PC-3 (cell line): ENCODE data around the gene QRFPR. TPM values are rescaled to one million over a fixed set of nuclear protein-coding genes. Genes with fewer than 3 reads are reported as not detected.

Source experiments
- ATAC-seq: fragments of 200-7000 bp; cut with Tn5 transposase; 2 replicates; pipeline ENCODE4 v1.9.1; 2020; ENCODE audit warnings: mild to moderate bottlenecking, moderate library complexity
- BruUV-seq: library from RNA; stranded (reverse); fragments of 400-500 nt; replicated peaks from 2 replicates; lab custom pipeline; 2021; lab: Mats Ljungman, UMichigan
- CTCF ChIA-PET: fragments of 300-600 bp; sonication (Branson Sonifier 250); formaldehyde crosslinking; loops from one replicate; lab custom pipeline; 2022; ENCODE audit warnings: antibody characterized with exemption; lab: Charles Lee
- POLR2A ChIA-PET: fragments of 300-600 bp; sonication (Branson Sonifier 250); formaldehyde crosslinking; loops from one replicate; lab custom pipeline; 2022; ENCODE audit warnings: antibody characterized with exemption; ENCODE audit not compliant: unreplicated experiment; lab: Charles Lee
- DNase-seq: peaks from one replicate; pipeline ENCODE4 v3.0.0-alpha.2; 2015
- H2AFZ ChIP-seq: fragments of 300-600 bp; sonication (generic); 2 replicates; pipeline ENCODE4 v1.6.0; 2016; ENCODE audit warnings: antibody characterized with exemption, low read length
- H3F3A ChIP-seq: fragments of 300-600 bp; sonication (generic); one replicate; pipeline ENCODE4 v1.6.0; 2017; ENCODE audit warnings: antibody characterized with exemption, low read length, control low read depth, mild to moderate bottlenecking; ENCODE audit not compliant: unreplicated experiment
- H3K27ac ChIP-seq: fragments of 300-600 bp; sonication (generic); 2 replicates; pipeline ENCODE4 v1.5.1; 2016; ENCODE audit warnings: mild to moderate bottlenecking, low read length
- H3K27me3 ChIP-seq: fragments of 300-600 bp; sonication (generic); 2 replicates; pipeline ENCODE4 v1.6.1; 2016; ENCODE audit warnings: low read length, mixed read lengths
- H3K36me3 ChIP-seq: fragments of 300-600 bp; sonication (generic); 2 replicates; pipeline ENCODE4 v1.6.1; 2016; ENCODE audit warnings: low read depth, mixed run types, low read length, mixed read lengths
- H3K4me1 ChIP-seq: fragments of 300-600 bp; sonication (generic); 2 replicates; pipeline ENCODE4 v1.5.1; 2016; ENCODE audit warnings: low read length; ENCODE audit not compliant: insufficient read depth
- H3K4me2 ChIP-seq: fragments of 300-600 bp; sonication (generic); 2 replicates; pipeline ENCODE4 v1.6.0; 2016; ENCODE audit warnings: low read length
- H3K4me3 ChIP-seq: fragments of 300-600 bp; sonication (generic); 2 replicates; pipeline ENCODE4 v1.5.1; 2016; ENCODE audit warnings: mild to moderate bottlenecking, low read length, mixed read lengths
- H3K79me2 ChIP-seq: fragments of 300-600 bp; sonication (generic); 2 replicates; pipeline ENCODE4 v1.6.1; 2017; ENCODE audit warnings: low read length, mixed read lengths
- H3K9ac ChIP-seq: fragments of 300-600 bp; sonication (generic); 2 replicates; pipeline ENCODE4 v1.6.0; 2016; ENCODE audit warnings: mild to moderate bottlenecking, low read length
- H3K9me2 ChIP-seq: fragments of 300-600 bp; sonication (generic); replicated peaks from 2 replicates; pipeline ENCODE4 v1.6.1; 2016; ENCODE audit warnings: mixed run types, low read length, mixed read lengths
- H3K9me3 ChIP-seq: fragments of 300-600 bp; sonication (generic); 2 replicates; pipeline ENCODE4 v1.6.1; 2016; ENCODE audit warnings: low read length, mixed read lengths
- H4K20me1 ChIP-seq: fragments of 300-600 bp; sonication (generic); 2 replicates; pipeline ENCODE4 v1.6.1; 2016; ENCODE audit warnings: low read length, mixed read lengths
- CTCF ChIP-seq: fragments of 300-600 bp; sonication (generic); conservative IDR thresholded peaks from 2 replicates; pipeline ENCODE4 v1.5.1; 2017; ENCODE audit warnings: antibody characterized with exemption, low read depth, mild to moderate bottlenecking, low read length
- EZH2 ChIP-seq: fragments of 300-600 bp; sonication (generic); IDR thresholded peaks from one replicate; pipeline ENCODE4 v1.6.1; 2017; ENCODE audit warnings: antibody characterized with exemption, mild to moderate bottlenecking, low read length; ENCODE audit not compliant: unreplicated experiment
- EZH2phosphoT487 ChIP-seq: fragments of 300-600 bp; sonication (generic); IDR thresholded peaks from 2 replicates; pipeline ENCODE4 v1.6.1; 2018; ENCODE audit warnings: mild to moderate bottlenecking, antibody characterized with exemption, low read length, borderline replicate concordance
- intact Hi-C: fragments of 100-400 bp; cut with micrococcal nuclease; formaldehyde crosslinking; loops from 2 replicates; pipeline ENCODE4 v1.9.0; 2023
- total RNA-seq: library from RNA; depleted of rRNA; stranded (reverse); fragments of >200 nt; gene quantifications from 2 replicates; pipeline ENCODE4 v1.2.3, GENCODE V29; 2014

QRFPR gene
- total RNA-seq, 1 experiment from 2014 or later: not detected

- Histone ChIP-seq H3K4me3 (no peak overlapping the region), H3K36me3 (no peaks in the 10 kb centered on the region), H4K20me1 (no peaks in the 10 kb centered on the region), H3K9ac (no peak overlapping the region), H3F3A (no peaks in the 10 kb centered on the region), H3K79me2 (no peaks in the 10 kb centered on the region), H3K27ac (no peak overlapping the region), H3K9me2 (no peaks in the 10 kb centered on the region), H3K4me2 (no peak overlapping the region), H3K4me1 (no peaks in the 10 kb centered on the region), H3K27me3 (no peaks in the 10 kb centered on the region), H2AFZ (no peak overlapping the region), H3K9me3 (no peaks in the 10 kb centered on the region)
- BruUV-seq: no TSS peak
- DNase-seq (no peak), ATAC-seq (no peak)
- TF ChIP-seq EZH2phosphoT487 (no peak), EZH2 (no peak), CTCF (no peak)
- ChIA-PET CTCF (no interaction called here), POLR2A (no interaction called here)
- intact Hi-C loops: no loop called here
Observed at GRCh38 chr4:121373841-121374240, 7.0 kb downstream of the QRFPR start.

- ATAC-seq (no peak; the same call in 1 of the 2 replicates), DNase-seq (peak; percentile 59)
- Histone ChIP-seq H3K4me3 (no peak overlapping the region), H3K36me3 (no peaks in the 10 kb centered on the region), H2AFZ (no peak overlapping the region), H4K20me1 (no peaks in the 10 kb centered on the region), H3K79me2 (no peaks in the 10 kb centered on the region), H3F3A (no peaks in the 10 kb centered on the region), H3K9me2 (no peaks in the 10 kb centered on the region), H3K27ac (no peak overlapping the region), H3K9ac (no peak overlapping the region), H3K27me3 (no peaks in the 10 kb centered on the region), H3K4me2 (no peak overlapping the region), H3K4me1 (no peaks in the 10 kb centered on the region), H3K9me3 (no peaks in the 10 kb centered on the region)
- BruUV-seq: no TSS peak
- intact Hi-C loops: loop anchor here (1.0 to 2.0 kb wide), 2 partner anchors 285 to 366 kb away; no protein-coding TSS in a partner anchor
- CTCF ChIA-PET: interaction anchor here (0.6 to 1.0 kb wide), 3 partner anchors 92 to 1224 kb away, joined by 3 to 4 read pairs (median 3); no protein-coding TSS in a partner anchor
- TF ChIP-seq EZH2 (no peak), CTCF (peak; percentile 70)
- POLR2A ChIA-PET: no interaction called here
Observed at GRCh38 chr4:121370729-121371325, 10.0 kb downstream of the QRFPR start.

- DNase-seq (peak; percentile 21), ATAC-seq (no peak)
- Histone ChIP-seq H4K20me1 (no peaks in the 10 kb centered on the region), H3K9ac (no peak overlapping the region), H3F3A (no peaks in the 10 kb centered on the region), H3K4me2 (no peak overlapping the region), H3K9me2 (no peaks in the 10 kb centered on the region), H3K27ac (no peak overlapping the region), H2AFZ (no peak overlapping the region), H3K9me3 (no peaks in the 10 kb centered on the region), H3K36me3 (no peaks in the 10 kb centered on the region), H3K4me3 (no peak overlapping the region), H3K79me2 (no peaks in the 10 kb centered on the region), H3K27me3 (no peaks in the 10 kb centered on the region), H3K4me1 (peaks cover 13% of the 10 kb centered on the region)
- TF ChIP-seq EZH2phosphoT487 (no peak), CTCF (no peak), EZH2 (no peak)
- CTCF ChIA-PET: no interaction called here
- intact Hi-C loops: no loop called here
- no TSS peak for BruUV-seq
- POLR2A ChIA-PET: no interaction called here
Observed at GRCh38 chr4:121360495-121360894, 20.3 kb downstream of the QRFPR start.
